ENCODE data around the gene TTC39B.
A peak's percentile ranks its signal among the peaks of the same experiment; 100 is the strongest.

The TTC39B gene

GRCh38 chr9:15305470-15305869 lies 1.5 kb downstream of the TTC39B start:
- DNase-seq (ENCODE audit: extremely low spot score, insufficient read length, low read depth) (no peak), FAIRE-seq (peak; percentile 59)

- DNase-seq (ENCODE audit: extremely low spot score, insufficient read length, low read depth) (no peak), FAIRE-seq (peak; percentile 75)
Observed at GRCh38 chr9:15304632-15305031, 2.4 kb downstream of the TTC39B start.

DNA sequence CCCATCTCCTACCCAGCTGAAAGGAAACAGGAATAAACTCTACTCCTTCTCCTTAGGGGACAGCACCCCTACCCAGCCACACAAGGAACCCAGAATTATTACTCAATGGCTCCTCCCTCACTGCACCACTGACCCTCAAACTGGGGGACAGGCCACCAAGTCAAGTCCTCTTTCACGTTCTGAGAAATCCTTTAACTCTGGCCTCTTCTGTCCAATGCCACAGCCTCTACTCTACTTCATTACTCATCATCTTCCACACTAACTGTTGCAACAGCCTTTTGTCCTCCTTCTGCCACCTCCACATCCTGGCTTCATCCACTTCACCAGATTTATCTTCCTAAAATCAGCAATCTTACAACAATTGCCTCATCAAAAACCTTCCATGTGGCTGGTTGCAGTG lies 6.8 kb downstream of the TTC39B start:
- FAIRE-seq, result no peak
- DNase-seq (ENCODE audit: extremely low spot score, insufficient read length, low read depth), result no peak

- FAIRE-seq (peak; percentile 93), DNase-seq (ENCODE audit: extremely low spot score, insufficient read length, low read depth) (no peak)
Observed at GRCh38 chr9:15299374-15299939, 7.6 kb downstream of the TTC39B start.

GRCh38 chr9:15298362-15298761 lies 8.7 kb downstream of the TTC39B start:
- FAIRE-seq, result no peak
- DNase-seq (ENCODE audit: extremely low spot score, insufficient read length, low read depth), result no peak

GRCh38 chr9:15295761-15296405 lies 11.1 kb downstream of the TTC39B start:
- peak; percentile 77 for FAIRE-seq
- no peak for DNase-seq (ENCODE audit: extremely low spot score, insufficient read length, low read depth)

- FAIRE-seq, result no peak
Observed at GRCh38 chr9:15294604-15295003, 12.4 kb downstream of the TTC39B start.

DNA sequence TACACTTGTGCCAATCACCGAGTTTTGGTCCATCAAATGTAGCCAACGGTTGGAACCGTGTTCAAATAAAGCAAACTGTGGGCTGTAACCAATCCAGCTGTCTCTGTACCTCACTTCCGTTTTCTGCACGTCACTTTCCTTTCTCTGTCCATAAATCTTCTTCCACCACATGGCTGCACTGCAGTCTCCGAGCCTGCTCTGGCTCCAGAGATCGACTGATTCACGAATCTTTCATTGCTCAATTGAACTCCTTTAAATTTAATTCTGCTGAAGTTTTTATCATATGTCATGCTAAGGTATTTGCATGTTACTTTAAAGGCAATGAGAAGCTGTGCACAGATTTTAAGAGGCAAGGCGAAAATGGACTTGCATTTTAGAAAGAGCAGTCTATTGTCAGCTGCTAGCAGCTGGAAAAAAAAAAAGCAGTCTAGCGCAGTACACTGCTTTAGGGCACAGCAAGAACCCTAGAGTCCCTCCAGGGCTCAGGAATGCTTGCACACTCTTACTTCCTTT lies 13.2 kb downstream of the TTC39B start:
- FAIRE-seq (no peak), DNase-seq (ENCODE audit: extremely low spot score, insufficient read length, low read depth) (no peak)

More at GRCh38 chr9:15294604-15295003, 12.4 kb downstream of the TTC39B start:
- no peak for DNase-seq (ENCODE audit: extremely low spot score, insufficient read length, low read depth)

DNA sequence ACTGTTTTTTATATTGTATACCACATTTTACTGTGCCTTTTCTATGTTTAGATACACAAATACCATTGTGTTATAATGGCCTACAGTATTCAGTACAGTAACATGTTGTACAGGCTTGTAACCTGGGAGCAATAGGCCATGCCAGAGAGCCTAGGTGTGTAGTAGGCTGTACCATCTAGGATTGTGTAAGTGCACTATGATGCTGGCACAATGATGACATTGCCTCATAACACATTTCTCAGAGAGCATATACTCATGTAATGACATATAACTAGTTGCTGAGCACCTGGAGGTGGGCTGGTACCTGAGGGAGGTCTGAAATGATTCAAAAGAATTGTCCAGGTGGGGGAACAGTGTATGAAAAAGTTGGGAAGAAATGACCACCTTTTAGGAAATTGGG lies 13.9 kb downstream of the TTC39B start:
- FAIRE-seq, result no peak
- DNase-seq (ENCODE audit: extremely low spot score, insufficient read length, low read depth), result no peak

DNA sequence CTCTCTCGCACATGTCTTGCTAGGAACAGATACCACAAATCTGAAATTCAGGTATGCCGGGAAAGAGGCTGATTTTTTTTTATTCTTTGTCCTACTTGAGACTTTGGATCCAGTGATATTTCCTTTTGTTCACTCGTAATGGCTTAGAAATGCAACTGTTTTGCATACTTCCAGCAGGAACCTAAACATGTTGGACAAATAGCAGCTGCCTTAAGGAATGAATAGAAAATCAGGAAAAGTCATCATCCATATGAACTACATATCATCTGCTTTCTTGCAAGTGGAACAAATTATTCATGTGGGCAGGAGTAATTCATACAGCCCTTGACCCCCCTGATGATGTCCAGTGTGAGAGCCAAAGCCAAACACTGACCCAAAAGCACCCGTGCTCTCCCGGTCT lies 17.4 kb downstream of the TTC39B start:
- no peak for DNase-seq (ENCODE audit: extremely low spot score, insufficient read length, low read depth)
- FAIRE-seq, result no peak

DNA sequence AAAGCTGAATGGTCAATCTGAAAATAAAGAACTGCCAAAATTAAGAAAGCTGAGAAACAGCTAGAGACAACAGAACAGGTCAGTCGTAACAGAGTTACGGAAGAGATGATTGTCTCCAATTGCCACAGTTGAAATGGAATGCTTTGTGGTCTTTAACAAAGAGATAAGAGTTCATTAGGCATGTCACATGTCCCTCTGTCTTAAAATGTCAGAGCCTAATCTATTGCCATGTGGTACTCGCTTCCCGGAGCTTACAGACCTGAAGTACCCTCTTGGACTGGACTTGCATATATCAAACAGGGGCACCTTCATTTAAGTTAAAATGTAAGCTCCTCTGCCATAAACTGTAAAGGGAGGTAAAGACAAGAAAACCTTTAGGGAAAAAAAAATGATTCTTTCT lies 19.7 kb downstream of the TTC39B start:
- DNase-seq (ENCODE audit: extremely low spot score, insufficient read length, low read depth), result no peak
- no peak for FAIRE-seq

- DNase-seq (ENCODE audit: extremely low spot score, insufficient read length, low read depth) (no peak), FAIRE-seq (no peak)
Observed at GRCh38 chr9:15286161-15286821, 20.7 kb downstream of the TTC39B start.

GRCh38 chr9:15282567-15283285 lies 24.3 kb downstream of the TTC39B start:
- FAIRE-seq (no peak), DNase-seq (ENCODE audit: extremely low spot score, insufficient read length, low read depth) (no peak)

GRCh38 chr9:15280647-15281046 lies 26.4 kb downstream of the TTC39B start:
- FAIRE-seq, result no peak
- DNase-seq (ENCODE audit: extremely low spot score, insufficient read length, low read depth), result no peak

DNA sequence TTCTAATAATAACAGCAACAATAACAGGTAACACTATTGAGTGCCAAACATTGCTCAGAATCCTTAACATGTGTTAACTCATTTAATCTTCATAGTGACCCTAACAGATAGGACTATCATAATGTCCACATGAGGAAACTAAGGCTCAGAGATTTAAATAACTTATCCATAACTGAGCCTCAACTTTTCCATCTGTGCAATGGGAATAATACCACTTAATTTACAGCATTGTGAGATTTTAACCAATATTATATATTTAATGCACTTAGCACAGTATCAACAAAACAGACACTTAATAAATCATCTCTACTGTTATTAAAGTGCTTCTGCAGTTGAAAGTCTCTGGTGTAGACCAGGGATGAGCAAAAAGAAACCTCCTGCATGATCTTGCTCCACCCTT lies 28.2 kb downstream of the TTC39B start:
- FAIRE-seq (no peak), DNase-seq (ENCODE audit: extremely low spot score, insufficient read length, low read depth) (no peak)

- DNase-seq (ENCODE audit: extremely low spot score, insufficient read length, low read depth) (no peak), FAIRE-seq (no peak)
Observed at GRCh38 chr9:15278091-15278687, 28.8 kb downstream of the TTC39B start.

- DNase-seq (ENCODE audit: extremely low spot score, insufficient read length, low read depth) (no peak), FAIRE-seq (peak; percentile 77)
Observed at GRCh38 chr9:15277400-15278090, 29.5 kb downstream of the TTC39B start.

DNA sequence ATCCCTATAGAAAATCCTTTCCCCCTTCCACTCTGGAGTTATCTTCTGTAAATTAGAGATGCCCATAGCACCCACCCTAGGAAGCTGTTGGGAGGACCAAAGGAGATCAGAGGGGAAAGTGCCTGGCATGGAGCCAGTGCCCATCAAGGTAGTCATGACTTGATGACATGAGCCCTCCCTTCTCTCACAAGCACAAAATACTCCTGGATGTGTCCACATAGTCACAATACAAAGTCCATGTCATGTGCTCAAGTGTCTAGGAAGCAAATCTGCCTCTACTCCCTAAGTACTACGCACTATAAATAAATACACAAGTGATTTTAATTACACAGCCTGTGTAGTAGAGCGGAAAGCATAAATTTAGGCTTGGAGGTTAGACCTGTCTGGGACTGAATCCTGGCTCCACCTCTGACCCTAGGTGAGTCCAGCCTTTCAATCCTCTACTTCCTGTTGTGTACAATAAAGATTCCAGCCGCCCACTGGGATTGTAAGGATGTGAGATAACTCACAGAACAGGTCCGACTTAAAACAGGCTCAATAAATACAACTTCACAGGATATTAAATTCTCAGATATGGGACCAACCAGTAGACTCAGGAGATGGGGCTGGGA lies 30.6 kb downstream of the TTC39B start:
- FAIRE-seq (no peak), DNase-seq (ENCODE audit: extremely low spot score, insufficient read length, low read depth) (no peak)

DNA sequence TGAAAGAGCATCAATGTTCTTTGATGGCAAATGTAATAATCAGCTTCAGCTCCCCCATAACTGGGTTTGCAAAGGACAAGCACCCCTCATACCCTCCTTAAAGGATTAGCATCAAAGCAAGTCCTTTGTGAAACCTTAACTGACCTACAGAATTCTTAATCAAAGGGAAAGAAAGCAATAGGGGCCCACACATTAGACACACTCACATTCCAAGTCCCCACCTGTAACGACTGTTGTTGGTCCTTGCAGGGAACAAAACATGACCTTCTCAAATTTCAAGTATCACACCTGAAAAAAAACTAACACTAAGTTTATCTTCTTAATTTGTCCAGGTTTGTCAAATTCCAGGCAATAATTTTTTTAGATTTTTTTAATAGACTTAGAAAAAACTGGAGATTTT lies 32.6 kb downstream of the TTC39B start:
- no peak for DNase-seq (ENCODE audit: extremely low spot score, insufficient read length, low read depth)
- no peak for FAIRE-seq
